GM12873 (cell line): ENCODE measurements around the gene DLG1.

Experiments used
- TF ChIP-seq, protein P1 (sequence below): IDR thresholded peaks from 2 replicates; pipeline ENCODE4 v1.5.1; 2012; ENCODE audit warnings: low read depth, mild to moderate bottlenecking, moderate library complexity, low read length, control low read depth; ENCODE audit not compliant: insufficient read depth; ENCODE audit errors: missing control alignments

Gene DLG1

DNA sequence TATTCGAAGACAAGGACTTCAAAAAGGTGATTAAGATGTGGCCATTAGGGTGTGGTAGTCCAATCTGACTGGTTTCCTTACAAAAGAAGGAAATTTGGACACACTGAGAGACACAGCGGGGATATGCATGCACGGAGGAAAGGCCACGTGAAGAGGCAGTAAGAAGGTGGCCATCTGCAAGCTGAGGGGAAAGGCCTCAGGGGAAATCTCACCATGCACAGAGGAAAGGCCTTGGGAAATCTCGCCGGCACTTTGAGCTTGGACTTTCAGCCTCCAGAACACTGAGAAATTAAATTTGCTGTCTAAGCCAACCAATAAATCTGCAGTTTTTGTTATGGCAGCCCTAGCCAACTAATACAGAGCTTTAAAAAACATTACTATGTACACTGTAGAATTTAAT lies 78.8 kb downstream of the DLG1 start:
- TF ChIP-seq, protein P1, sequence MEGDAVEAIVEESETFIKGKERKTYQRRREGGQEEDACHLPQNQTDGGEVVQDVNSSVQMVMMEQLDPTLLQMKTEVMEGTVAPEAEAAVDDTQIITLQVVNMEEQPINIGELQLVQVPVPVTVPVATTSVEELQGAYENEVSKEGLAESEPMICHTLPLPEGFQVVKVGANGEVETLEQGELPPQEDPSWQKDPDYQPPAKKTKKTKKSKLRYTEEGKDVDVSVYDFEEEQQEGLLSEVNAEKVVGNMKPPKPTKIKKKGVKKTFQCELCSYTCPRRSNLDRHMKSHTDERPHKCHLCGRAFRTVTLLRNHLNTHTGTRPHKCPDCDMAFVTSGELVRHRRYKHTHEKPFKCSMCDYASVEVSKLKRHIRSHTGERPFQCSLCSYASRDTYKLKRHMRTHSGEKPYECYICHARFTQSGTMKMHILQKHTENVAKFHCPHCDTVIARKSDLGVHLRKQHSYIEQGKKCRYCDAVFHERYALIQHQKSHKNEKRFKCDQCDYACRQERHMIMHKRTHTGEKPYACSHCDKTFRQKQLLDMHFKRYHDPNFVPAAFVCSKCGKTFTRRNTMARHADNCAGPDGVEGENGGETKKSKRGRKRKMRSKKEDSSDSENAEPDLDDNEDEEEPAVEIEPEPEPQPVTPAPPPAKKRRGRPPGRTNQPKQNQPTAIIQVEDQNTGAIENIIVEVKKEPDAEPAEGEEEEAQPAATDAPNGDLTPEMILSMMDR: no peak

DNA sequence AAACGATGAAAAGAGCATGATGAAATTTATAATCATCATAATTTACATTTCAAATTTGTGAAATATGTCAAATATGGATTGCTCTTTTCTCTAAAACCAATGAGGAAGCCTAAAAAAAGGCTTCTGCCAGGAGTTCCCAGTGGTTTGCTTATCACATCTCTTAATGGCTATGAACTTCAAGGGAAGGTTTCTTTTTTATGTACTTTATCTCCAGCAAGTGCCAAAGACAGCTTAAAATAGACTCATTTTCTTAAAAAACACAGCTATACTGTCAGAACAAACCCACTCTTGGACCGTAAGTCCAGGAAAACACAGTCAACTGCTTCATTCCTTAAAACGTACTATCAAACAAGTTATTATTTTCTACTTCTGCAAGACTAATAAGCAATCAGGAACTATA lies 80.2 kb downstream of the DLG1 start:
- TF ChIP-seq, protein P1: no peak

DNA sequence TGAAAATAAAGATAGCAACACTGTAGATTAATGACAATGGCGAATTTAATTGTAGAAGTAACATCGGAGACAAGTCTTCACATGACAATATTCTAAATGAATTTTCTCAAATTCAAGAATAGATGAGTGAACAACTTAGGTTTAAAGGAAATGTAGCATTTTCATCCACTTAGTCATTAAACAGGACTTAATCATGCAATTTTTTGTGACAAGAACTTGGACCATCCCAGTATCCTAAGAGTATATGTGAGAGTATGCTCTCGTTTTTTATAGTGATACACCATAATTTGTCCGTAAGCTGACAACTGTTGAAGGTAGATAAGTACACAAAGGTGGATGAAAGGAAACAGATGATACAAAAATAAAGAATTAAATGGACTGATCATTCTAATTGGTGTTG lies 81.5 kb downstream of the DLG1 start:
- TF ChIP-seq, protein P1: no peak

DNA sequence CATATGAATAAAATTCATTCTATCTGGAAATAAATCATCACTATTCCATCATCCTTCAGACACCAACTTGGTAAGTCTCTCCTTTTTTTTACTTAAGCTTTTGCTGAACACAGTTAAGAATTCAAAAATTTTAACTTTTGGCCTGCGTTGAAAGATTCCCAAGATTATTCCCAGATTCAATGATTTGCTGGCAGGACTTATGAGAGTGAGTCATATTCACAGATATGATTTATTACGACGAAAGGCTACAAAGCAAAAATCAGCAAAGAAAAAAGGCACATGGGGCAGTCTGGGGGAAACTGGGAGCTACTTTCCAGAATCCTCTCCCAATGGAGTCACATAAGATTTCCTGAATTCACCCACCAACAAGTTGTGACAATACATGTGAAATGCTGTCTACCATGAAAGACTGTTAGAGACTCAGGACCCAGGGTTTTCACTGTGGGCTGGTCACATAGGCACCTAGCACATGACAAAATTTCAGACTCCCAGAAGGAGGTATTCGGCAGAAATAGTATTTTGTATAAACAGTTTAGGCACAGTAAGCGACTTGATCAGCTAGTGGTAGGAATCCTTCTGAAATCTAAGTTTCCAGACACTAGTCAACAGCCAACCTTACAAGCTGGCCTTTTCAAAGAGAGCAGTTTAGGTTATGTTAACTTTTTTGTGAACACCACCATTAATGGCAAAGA lies 82.1 kb downstream of the DLG1 start:
- TF ChIP-seq, protein P1: no peak

DNA sequence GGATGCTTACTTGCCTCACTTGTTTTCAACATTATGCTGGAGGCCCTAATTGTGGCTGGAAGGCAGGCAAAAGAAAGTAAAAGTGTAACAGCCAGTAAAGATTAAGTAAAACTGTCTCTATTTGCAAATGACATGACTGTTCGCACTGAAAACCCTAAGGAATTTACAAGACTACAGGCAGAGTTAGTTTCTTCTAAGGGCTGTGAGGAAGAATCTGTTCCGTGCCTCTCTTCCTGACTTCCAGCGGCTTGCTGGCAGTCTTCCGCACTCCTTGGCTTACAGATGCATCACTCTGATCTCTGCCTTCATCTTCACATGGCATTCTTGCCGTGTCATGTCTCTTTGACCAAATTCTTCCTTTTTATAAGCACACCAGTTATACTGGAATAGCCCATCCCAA lies 86.1 kb downstream of the DLG1 start:
- TF ChIP-seq, protein P1: no peak

DNA sequence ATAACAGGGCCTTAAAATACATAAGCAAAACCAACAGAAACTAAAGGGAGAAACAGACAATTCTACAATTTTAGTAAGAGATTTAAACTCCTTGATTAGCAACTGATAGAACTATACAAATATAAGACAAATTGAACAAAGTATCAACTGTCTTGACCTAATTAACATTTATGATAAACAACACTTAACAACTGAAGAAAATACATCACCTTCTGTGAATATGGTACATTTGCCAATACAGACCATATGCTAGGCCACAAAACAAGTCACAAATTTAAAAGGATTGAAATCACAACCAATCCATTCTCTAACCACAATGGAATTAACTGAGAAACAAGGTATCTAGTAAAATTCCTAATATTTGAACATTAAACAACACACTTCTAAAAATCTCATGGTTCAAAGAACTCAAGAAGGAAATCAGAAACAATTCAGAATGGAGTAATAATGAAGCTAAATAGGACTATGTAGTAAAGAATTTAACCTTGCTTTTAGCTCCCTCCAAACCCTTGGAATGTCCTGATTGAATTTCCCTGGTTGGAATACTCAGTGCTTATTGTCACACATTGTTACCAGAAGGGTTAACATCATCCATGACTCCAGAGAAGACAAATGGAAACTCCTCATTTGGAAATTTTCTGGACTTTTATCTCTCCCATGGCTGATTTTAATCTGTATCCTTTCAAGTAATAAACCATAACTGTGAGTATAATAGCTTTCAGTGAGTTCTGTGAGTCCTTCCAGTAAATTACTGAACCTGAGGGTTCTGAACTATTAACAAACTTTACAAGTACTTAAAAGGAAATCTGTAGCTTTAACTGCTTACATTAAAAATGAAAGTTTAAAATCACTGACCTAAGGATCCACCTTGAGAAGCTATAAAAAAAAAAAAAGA lies 88.8 kb downstream of the DLG1 start:
- TF ChIP-seq, protein P1: no peak

DNA sequence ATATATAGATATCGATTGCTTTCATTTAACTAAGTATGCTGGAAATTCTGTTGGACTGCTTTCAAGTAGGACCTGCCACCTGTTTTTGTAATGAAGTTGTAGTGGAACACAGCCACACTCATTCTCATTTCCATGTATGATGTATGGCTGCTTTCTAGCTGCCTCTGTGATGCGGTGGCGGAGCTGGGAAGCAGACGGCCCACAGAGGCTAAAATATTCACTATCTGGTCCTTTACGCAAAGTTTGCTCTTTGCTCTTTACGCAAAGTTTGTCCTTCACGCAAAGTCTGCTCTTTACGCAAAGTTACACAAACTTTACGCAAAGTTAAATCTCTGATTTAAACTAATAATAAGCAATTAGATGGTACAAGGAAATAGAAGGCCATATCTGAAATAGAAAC lies 91.5 kb downstream of the DLG1 start:
- TF ChIP-seq, protein P1: no peak
